ENCODE data around the gene GNPDA1.
A peak's percentile ranks its signal among the peaks of the same experiment; 100 is the strongest.

The GNPDA1 gene

DNA sequence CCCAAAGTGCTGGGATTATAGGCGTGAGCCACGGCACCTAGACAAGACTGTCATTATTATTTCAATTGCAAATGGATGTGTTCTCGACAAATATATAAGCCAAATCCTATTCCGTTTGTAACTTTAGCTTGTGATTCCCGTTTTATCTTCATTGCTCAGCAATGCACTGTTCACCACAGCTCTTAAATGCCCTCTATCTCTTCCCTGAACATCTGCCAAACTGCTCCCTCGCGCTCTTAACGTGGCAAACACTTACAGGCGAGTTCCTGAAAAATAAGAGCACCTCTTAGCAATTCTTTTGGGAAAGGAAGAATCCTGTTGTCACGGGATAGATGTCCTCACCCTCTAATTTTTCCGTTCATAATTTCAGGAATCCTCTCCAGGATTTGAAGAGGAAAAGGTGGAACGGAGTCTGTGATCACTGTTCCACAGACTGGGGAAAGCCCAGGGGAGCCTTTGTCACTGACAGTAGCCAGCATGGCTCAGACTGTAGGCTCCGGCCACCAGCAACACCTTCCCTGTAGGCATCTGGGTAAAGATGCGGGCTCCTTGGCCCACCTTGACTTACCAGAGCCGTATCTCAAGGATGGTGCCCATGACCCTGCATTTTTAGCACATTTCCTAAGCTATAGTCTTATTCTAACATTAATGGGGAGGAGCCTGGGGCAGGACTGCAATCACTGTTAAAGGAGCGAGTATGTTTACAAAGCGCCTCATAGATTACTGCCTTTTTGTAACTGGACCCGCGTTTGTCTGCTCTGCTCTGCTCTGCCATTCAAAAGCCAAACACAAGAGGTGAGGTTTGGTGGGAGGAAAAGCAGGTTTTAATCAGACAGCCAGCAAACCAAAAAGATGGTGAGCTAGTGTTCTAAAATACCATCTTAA lies 20.2 kb upstream of the GNPDA1 start:
- H3K36me3 ChIP-seq (ENCODE audit: insufficient read depth): no peaks in the 10 kb centered on the region
- TF ChIP-seq, protein P1, sequence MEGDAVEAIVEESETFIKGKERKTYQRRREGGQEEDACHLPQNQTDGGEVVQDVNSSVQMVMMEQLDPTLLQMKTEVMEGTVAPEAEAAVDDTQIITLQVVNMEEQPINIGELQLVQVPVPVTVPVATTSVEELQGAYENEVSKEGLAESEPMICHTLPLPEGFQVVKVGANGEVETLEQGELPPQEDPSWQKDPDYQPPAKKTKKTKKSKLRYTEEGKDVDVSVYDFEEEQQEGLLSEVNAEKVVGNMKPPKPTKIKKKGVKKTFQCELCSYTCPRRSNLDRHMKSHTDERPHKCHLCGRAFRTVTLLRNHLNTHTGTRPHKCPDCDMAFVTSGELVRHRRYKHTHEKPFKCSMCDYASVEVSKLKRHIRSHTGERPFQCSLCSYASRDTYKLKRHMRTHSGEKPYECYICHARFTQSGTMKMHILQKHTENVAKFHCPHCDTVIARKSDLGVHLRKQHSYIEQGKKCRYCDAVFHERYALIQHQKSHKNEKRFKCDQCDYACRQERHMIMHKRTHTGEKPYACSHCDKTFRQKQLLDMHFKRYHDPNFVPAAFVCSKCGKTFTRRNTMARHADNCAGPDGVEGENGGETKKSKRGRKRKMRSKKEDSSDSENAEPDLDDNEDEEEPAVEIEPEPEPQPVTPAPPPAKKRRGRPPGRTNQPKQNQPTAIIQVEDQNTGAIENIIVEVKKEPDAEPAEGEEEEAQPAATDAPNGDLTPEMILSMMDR (conservative IDR thresholded peaks at IDR 0.05; ENCODE audit: low read depth, low read length): no peak
- H2AFZ ChIP-seq (ENCODE audit: low read depth): no peak overlapping the region
- no peaks in the 10 kb centered on the region for H4K20me1 ChIP-seq (ENCODE audit: insufficient read depth)
- H3K27me3 ChIP-seq (ENCODE audit: insufficient read depth, low read depth): no peaks in the 10 kb centered on the region
- no peaks in the 10 kb centered on the region for H3K4me1 ChIP-seq (ENCODE audit: low read depth, poor library complexity, severe bottlenecking)
- H3K9ac ChIP-seq: no peak overlapping the region
- no peak overlapping the region for H3K4me2 ChIP-seq
- H3K79me2 ChIP-seq (ENCODE audit: insufficient read depth, low read depth): no peaks in the 10 kb centered on the region
- H3K4me3 ChIP-seq (IDR thresholded peaks at IDR 0.05; ENCODE audit: insufficient read depth, low read depth, low read length): no peak overlapping the region
- H3K27ac ChIP-seq: no peak overlapping the region

- Histone ChIP-seq H3K27me3 (ENCODE audit: insufficient read depth, low read depth) (no peaks in the 10 kb centered on the region), H4K20me1 (ENCODE audit: insufficient read depth) (no peaks in the 10 kb centered on the region), H3K4me1 (ENCODE audit: low read depth, poor library complexity, severe bottlenecking) (no peaks in the 10 kb centered on the region), H3K4me2 (no peak overlapping the region), H2AFZ (ENCODE audit: low read depth) (no peak overlapping the region), H3K36me3 (ENCODE audit: insufficient read depth) (no peaks in the 10 kb centered on the region), H3K27ac (no peak overlapping the region), H3K79me2 (ENCODE audit: insufficient read depth, low read depth) (no peaks in the 10 kb centered on the region), H3K9ac (no peak overlapping the region), H3K4me3 (IDR thresholded peaks at IDR 0.05; ENCODE audit: insufficient read depth, low read depth, low read length) (no peak overlapping the region)
- TF ChIP-seq, protein P1 (conservative IDR thresholded peaks at IDR 0.05; ENCODE audit: low read depth, low read length): no peak
Measured at GRCh38 chr5:142032150-142032549, 19.3 kb upstream of the GNPDA1 start.

DNA sequence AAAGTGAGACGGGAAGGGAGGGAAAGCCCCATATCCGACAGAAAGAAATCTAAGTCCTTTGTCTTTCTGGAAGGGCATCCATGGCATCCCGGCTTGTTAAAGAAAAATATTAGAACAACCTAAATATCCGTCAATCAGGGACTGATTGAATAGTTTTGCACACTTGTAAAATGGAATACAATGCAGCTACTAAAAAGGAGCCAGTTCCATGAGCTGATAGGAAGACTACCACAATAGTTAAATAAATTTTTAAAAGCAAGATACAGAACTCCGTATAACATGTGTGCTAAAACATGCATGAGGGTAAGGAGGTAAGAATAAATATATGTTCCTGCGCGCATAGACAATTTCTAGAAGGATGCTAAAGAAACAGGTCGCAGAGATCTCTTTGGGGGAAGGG lies 12.8 kb upstream of the GNPDA1 start:
- H2AFZ ChIP-seq (ENCODE audit: low read depth): peak overlapping the region; percentile 58; the same call in 1 of the 2 replicates
- no peaks in the 10 kb centered on the region for H3K79me2 ChIP-seq (ENCODE audit: insufficient read depth, low read depth)
- no peak overlapping the region for H3K27ac ChIP-seq
- H3K4me3 ChIP-seq (IDR thresholded peaks at IDR 0.05; ENCODE audit: insufficient read depth, low read depth, low read length): no peak overlapping the region
- TF ChIP-seq, protein P1 (conservative IDR thresholded peaks at IDR 0.05; ENCODE audit: low read depth, low read length): no peak
- H3K36me3 ChIP-seq (ENCODE audit: insufficient read depth): no peaks in the 10 kb centered on the region
- no peaks in the 10 kb centered on the region for H4K20me1 ChIP-seq (ENCODE audit: insufficient read depth)
- H3K4me1 ChIP-seq (ENCODE audit: low read depth, poor library complexity, severe bottlenecking): no peaks in the 10 kb centered on the region
- no peak overlapping the region for H3K9ac ChIP-seq
- peak overlapping the region; percentile 72; the same call in 1 of the 2 replicates for H3K4me2 ChIP-seq
- H3K27me3 ChIP-seq (ENCODE audit: insufficient read depth, low read depth): no peaks in the 10 kb centered on the region

GRCh38 chr5:142024771-142025304 lies 12.0 kb upstream of the GNPDA1 start:
- Histone ChIP-seq H4K20me1 (ENCODE audit: insufficient read depth) (no peaks in the 10 kb centered on the region), H3K9ac (peak overlapping the region; percentile 19; the same call in 1 of the 2 replicates), H3K4me2 (peak overlapping the region; percentile 72), H3K27ac (peak overlapping the region; percentile 62), H3K27me3 (ENCODE audit: insufficient read depth, low read depth) (no peaks in the 10 kb centered on the region), H2AFZ (ENCODE audit: low read depth) (peak overlapping the region; percentile 58), H3K79me2 (ENCODE audit: insufficient read depth, low read depth) (no peaks in the 10 kb centered on the region), H3K36me3 (ENCODE audit: insufficient read depth) (no peaks in the 10 kb centered on the region), H3K4me3 (IDR thresholded peaks at IDR 0.05; ENCODE audit: insufficient read depth, low read depth, low read length) (no peak overlapping the region), H3K4me1 (ENCODE audit: low read depth, poor library complexity, severe bottlenecking) (no peaks in the 10 kb centered on the region)
- TF ChIP-seq, protein P1 (conservative IDR thresholded peaks at IDR 0.05; ENCODE audit: low read depth, low read length): no peak
